Retina (tissue), 1 donor: ENCODE data around the gene ILF3.

Experiments used
- DNase-seq: peaks from one replicate; pipeline ENCODE4 v3.0.0-alpha.2; 2016

Gene ILF3

DNA sequence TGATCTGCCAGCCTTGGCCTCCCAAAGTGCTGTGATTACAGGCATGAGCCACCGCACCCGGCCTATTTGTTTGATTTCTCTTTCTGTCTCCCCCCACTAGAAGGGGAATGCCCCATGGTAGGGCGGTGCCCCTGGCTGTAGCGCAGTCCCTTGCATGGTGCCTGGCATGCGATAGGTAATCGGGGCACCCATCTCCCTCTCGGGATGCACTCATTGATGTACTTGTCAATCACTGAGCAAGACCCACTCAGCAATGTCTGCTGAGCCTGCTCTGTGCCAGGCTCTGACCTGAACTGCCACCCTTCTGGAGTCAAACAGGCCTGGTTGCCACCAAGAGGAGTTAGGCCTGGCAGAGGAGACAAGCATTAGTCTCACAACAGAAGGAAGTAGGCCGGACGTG lies 83.6 kb downstream of the ILF3 start:
- no peak for DNase-seq

- DNase-seq = no peak
Observed at GRCh38 chr19:10740798-10741197, 86.7 kb downstream of the ILF3 start.
